ENCODE data around the gene FLNB. TPM values are rescaled to one million over a fixed set of nuclear protein-coding genes. Genes with fewer than 3 reads are reported as not detected.
A peak's percentile ranks its signal among the peaks of the same experiment; 100 is the strongest.

Gene FLNB
- total and polyA plus RNA-seq, 4 experiments from 2014 or later, result 3.9 to 28.5 (median 18.5) TPM

DNA sequence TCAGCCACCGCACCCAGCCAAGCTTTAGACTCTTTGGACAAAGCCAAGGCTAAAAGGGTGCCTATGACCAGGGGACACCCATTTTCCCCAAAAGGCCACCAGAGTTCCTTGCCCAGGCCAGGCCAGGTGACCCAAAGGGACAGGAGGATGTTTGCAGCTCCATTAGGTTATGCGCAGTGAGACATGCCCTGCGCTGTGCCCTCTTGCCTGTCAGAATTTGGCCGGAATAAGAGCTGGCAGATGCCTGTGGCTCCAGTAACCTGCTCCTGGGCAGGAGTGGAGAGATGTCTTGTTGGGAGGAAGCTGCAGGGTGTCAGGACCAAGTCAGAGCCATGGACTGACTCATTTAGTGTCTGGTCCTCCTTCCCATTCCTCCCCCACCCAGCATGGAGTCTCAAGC, 182.1 kb downstream of the FLNB start:
- ChIA-PET POLR2A (ENCODE audit: partially characterized antibody) (no interaction called here), CTCF (ENCODE audit: partially characterized antibody) (interaction anchor here (1.0 to 8.7 kb wide), 7 partner anchors 10 to 116 kb away, joined by 3 to 90 read pairs (median 4); partner anchors contain the start of genes HTD2 and RPP14)
- H3K9me3 ChIP-seq (ENCODE audit: control insufficient read depth in 1 of 2, low read length in 2 of 2), result no peaks in the 10 kb centered on the region
- Mint-ChIP-seq H3K27me3 (no peaks in the 10 kb centered on the region), H3K4me1 (peaks cover 0 to 4% (median 3%) of the 10 kb centered on the region in 4 donors), H3K36me3 (no peaks in the 10 kb centered on the region), H3K27ac (no peak overlapping the region), H3K9me3 (no peaks in the 10 kb centered on the region), H3K4me3 (no peak overlapping the region)
- H3K27me3 ChIP-seq (ENCODE audit: insufficient read depth, low read length), result no peaks in the 10 kb centered on the region
- H3K27ac ChIP-seq (ENCODE audit: low read depth, low read length), result no peak overlapping the region
- H3K4me1 ChIP-seq (ENCODE audit: insufficient read depth, low read length), result no peaks in the 10 kb centered on the region
- no peak for DNase-seq
- no peaks in the 10 kb centered on the region for H3K36me3 ChIP-seq (ENCODE audit: insufficient read depth, low read length)
- no peak overlapping the region for H3K4me3 ChIP-seq (ENCODE audit: low read length in 2 of 2)
- intact Hi-C loops (cut with micrococcal nuclease), result no loop called here

- CTCF ChIA-PET (ENCODE audit: partially characterized antibody), result interaction anchor here (1.0 to 8.7 kb wide), 6 partner anchors 10 to 115 kb away, joined by 3 to 90 read pairs (median 9); partner anchors contain the start of genes HTD2 and RPP14
- Mint-ChIP-seq H3K4me3 (no peak overlapping the region), H3K27ac (no peak overlapping the region), H3K4me1 (peaks cover 0 to 4% (median 3%) of the 10 kb centered on the region in 4 donors), H3K27me3 (peaks cover 0 to 1% of the 10 kb centered on the region in 2 donors), H3K9me3 (no peaks in the 10 kb centered on the region), H3K36me3 (no peaks in the 10 kb centered on the region)
- Histone ChIP-seq H3K9me3 (ENCODE audit: control insufficient read depth in 1 of 2, low read length in 2 of 2) (no peaks in the 10 kb centered on the region), H3K36me3 (ENCODE audit: insufficient read depth, low read length) (no peaks in the 10 kb centered on the region), H3K27me3 (ENCODE audit: insufficient read depth, low read length) (no peaks in the 10 kb centered on the region), H3K27ac (ENCODE audit: low read depth, low read length) (no peak overlapping the region), H3K4me1 (ENCODE audit: insufficient read depth, low read length) (no peaks in the 10 kb centered on the region), H3K4me3 (ENCODE audit: low read length in 2 of 2) (no peak overlapping the region)
- DNase-seq, result no peak
- intact Hi-C loops (cut with micrococcal nuclease), result no loop called here
- POLR2A ChIA-PET (ENCODE audit: partially characterized antibody), result no interaction called here
These were observed 182.7 kb downstream of the FLNB start for GRCh38 chr3:58190882-58191281.

- CTCF ChIA-PET (ENCODE audit: partially characterized antibody), result interaction anchor here (1.0 to 8.7 kb wide), 5 partner anchors 9 to 115 kb away, joined by 3 to 90 read pairs (median 14); partner anchors contain the start of genes HTD2 and RPP14
These were observed 183.3 kb downstream of the FLNB start for GRCh38 chr3:58191361-58191991.

DNA sequence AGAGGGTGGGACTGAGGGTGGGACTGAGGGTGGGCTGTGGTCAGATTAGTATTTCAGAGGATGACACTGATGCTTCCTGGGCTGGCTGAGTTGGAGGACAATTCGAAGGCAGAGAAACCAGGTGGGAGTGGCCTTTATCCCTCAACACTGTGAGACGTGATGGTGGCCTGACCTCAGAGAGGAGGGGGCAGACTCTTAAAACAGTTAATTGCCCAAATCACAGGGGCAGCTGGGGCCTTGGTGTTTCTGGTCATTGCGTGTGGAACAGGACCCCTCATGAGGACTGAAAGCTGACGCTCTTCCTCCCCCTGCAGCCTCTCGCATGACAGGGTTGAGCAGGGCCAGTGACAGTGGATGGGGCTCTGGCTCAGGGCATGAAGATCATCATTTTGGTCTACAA, 183.8 kb downstream of the FLNB start:
- intact Hi-C loops (cut with micrococcal nuclease), result no loop called here
- no peak overlapping the region for H3K27ac ChIP-seq (ENCODE audit: low read depth, low read length)

More at GRCh38 chr3:58191361-58191991, 183.3 kb downstream of the FLNB start:
- DNase-seq, result no peak
- Histone ChIP-seq H3K36me3 (ENCODE audit: insufficient read depth, low read length) (no peaks in the 10 kb centered on the region), H3K27me3 (ENCODE audit: insufficient read depth, low read length) (no peaks in the 10 kb centered on the region), H3K4me3 (ENCODE audit: low read length in 2 of 2) (no peak overlapping the region), H3K27ac (ENCODE audit: low read depth, low read length) (no peak overlapping the region), H3K4me1 (ENCODE audit: insufficient read depth, low read length) (no peaks in the 10 kb centered on the region), H3K9me3 (ENCODE audit: control insufficient read depth in 1 of 2, low read length in 2 of 2) (no peaks in the 10 kb centered on the region)
- no peaks in the 10 kb centered on the region for H3K9me3 Mint-ChIP-seq
- no peaks in the 10 kb centered on the region for H3K36me3 Mint-ChIP-seq
- peaks cover 0 to 2% of the 10 kb centered on the region in 2 donors for H3K27me3 Mint-ChIP-seq
- intact Hi-C loops (cut with micrococcal nuclease), result no loop called here
- H3K27ac Mint-ChIP-seq, result no peak overlapping the region
- no peak overlapping the region for H3K4me3 Mint-ChIP-seq
- POLR2A ChIA-PET (ENCODE audit: partially characterized antibody), result no interaction called here
- peaks cover 0 to 4% (median 3%) of the 10 kb centered on the region in 4 donors for H3K4me1 Mint-ChIP-seq

GRCh38 chr3:58193682-58194407, 185.6 kb downstream of the FLNB start:
- intact Hi-C loops (cut with micrococcal nuclease), result no loop called here
- CTCF ChIA-PET (ENCODE audit: partially characterized antibody), result interaction anchor here (8.7 kb wide), 1 partner anchor 22 kb away, joined by 90 read pairs; no protein-coding TSS in a partner anchor
- Mint-ChIP-seq H3K36me3 (no peaks in the 10 kb centered on the region), H3K9me3 (no peaks in the 10 kb centered on the region), H3K27ac (no peak overlapping the region), H3K27me3 (peaks cover 0 to 2% of the 10 kb centered on the region in 2 donors), H3K4me3 (no peak overlapping the region), H3K4me1 (no peaks in the 10 kb centered on the region)
- POLR2A ChIA-PET (ENCODE audit: partially characterized antibody), result no interaction called here
- no peaks in the 10 kb centered on the region for H3K9me3 ChIP-seq (ENCODE audit: control insufficient read depth in 1 of 2, low read length in 2 of 2)
- no peak overlapping the region for H3K4me3 ChIP-seq (ENCODE audit: low read length in 2 of 2)
- no peaks in the 10 kb centered on the region for H3K27me3 ChIP-seq (ENCODE audit: insufficient read depth, low read length)
- no peak for DNase-seq
- H3K4me1 ChIP-seq (ENCODE audit: insufficient read depth, low read length), result no peaks in the 10 kb centered on the region
- no peaks in the 10 kb centered on the region for H3K36me3 ChIP-seq (ENCODE audit: insufficient read depth, low read length)
- no peak overlapping the region for H3K27ac ChIP-seq (ENCODE audit: low read depth, low read length)

More for the DNA sequence above, 183.8 kb downstream of the FLNB start:
- Mint-ChIP-seq H3K4me3 (no peak overlapping the region), H3K27me3 (peaks cover 0 to 2% of the 10 kb centered on the region in 2 donors), H3K36me3 (no peaks in the 10 kb centered on the region), H3K9me3 (no peaks in the 10 kb centered on the region), H3K27ac (peak overlapping the region in 1 of 7 donors; percentile 30), H3K4me1 (peaks cover 0 to 4% (median 3%) of the 10 kb centered on the region in 4 donors)
- Histone ChIP-seq H3K27me3 (ENCODE audit: insufficient read depth, low read length) (no peaks in the 10 kb centered on the region), H3K4me3 (ENCODE audit: low read length in 2 of 2) (no peak overlapping the region), H3K36me3 (ENCODE audit: insufficient read depth, low read length) (no peaks in the 10 kb centered on the region), H3K9me3 (ENCODE audit: control insufficient read depth in 1 of 2, low read length in 2 of 2) (no peaks in the 10 kb centered on the region), H3K4me1 (ENCODE audit: insufficient read depth, low read length) (no peaks in the 10 kb centered on the region)
- POLR2A ChIA-PET (ENCODE audit: partially characterized antibody), result no interaction called here
- CTCF ChIA-PET (ENCODE audit: partially characterized antibody), result interaction anchor here (8.7 kb wide), 1 partner anchor 24 kb away, joined by 90 read pairs; no protein-coding TSS in a partner anchor
- DNase-seq, result no peak

- Mint-ChIP-seq H3K36me3 (no peaks in the 10 kb centered on the region), H3K9me3 (peaks cover 0 to 10% (median 4%) of the 10 kb centered on the region in 8 donors), H3K4me1 (no peaks in the 10 kb centered on the region), H3K27me3 (peaks cover 8 to 12% of the 10 kb centered on the region in 2 donors), H3K4me3 (no peak overlapping the region), H3K27ac (no peak overlapping the region)
- Histone ChIP-seq H3K36me3 (ENCODE audit: insufficient read depth, low read length) (no peaks in the 10 kb centered on the region), H3K9me3 (ENCODE audit: control insufficient read depth in 1 of 2, low read length in 2 of 2) (no peaks in the 10 kb centered on the region), H3K4me3 (ENCODE audit: low read length in 2 of 2) (no peak overlapping the region), H3K27ac (ENCODE audit: low read depth, low read length) (no peak overlapping the region), H3K4me1 (ENCODE audit: insufficient read depth, low read length) (no peaks in the 10 kb centered on the region), H3K27me3 (ENCODE audit: insufficient read depth, low read length) (no peaks in the 10 kb centered on the region)
- ChIA-PET POLR2A (ENCODE audit: partially characterized antibody) (no interaction called here), CTCF (ENCODE audit: partially characterized antibody) (interaction anchor here (1.8 kb wide), 1 partner anchor 9 kb away, joined by 6 read pairs; no protein-coding TSS in a partner anchor)
- intact Hi-C loops (cut with micrococcal nuclease), result no loop called here
- no peak for DNase-seq
These were observed 189.4 kb downstream of the FLNB start for GRCh38 chr3:58197588-58197987.

DNA sequence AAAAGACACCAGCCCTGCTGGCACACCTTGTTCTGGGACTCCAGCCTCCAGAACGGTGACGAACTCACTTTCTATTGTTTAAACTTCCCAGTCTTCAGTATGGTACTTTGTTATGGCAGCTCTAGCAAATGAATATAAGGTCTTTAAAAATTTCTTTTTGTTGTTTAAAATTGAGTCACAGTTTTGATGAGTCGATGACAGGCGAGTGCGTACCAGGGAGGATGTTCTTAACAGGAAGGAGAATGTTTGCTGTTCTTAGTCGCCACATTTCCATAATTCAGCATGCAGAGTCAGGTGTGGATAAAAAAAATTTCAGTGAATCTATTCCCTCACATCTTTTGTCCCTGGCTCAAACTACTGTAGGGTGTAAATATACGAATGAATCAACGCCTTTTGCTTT, 190.1 kb downstream of the FLNB start:
- Mint-ChIP-seq H3K4me3 (no peak overlapping the region), H3K27me3 (peaks cover 12 to 17% of the 10 kb centered on the region in 2 donors), H3K4me1 (peaks cover 0 to 1% (median 0%) of the 10 kb centered on the region in 4 donors), H3K27ac (no peak overlapping the region), H3K36me3 (peaks cover 0 to 3% of the 10 kb centered on the region in 2 donors), H3K9me3 (peaks cover 0 to 16% (median 8%) of the 10 kb centered on the region in 8 donors)
- Histone ChIP-seq H3K9me3 (ENCODE audit: control insufficient read depth in 1 of 2, low read length in 2 of 2) (no peaks in the 10 kb centered on the region), H3K27ac (ENCODE audit: low read depth, low read length) (no peak overlapping the region), H3K36me3 (ENCODE audit: insufficient read depth, low read length) (no peaks in the 10 kb centered on the region), H3K4me1 (ENCODE audit: insufficient read depth, low read length) (no peaks in the 10 kb centered on the region), H3K27me3 (ENCODE audit: insufficient read depth, low read length) (peaks cover 1% of the 10 kb centered on the region), H3K4me3 (ENCODE audit: low read length in 2 of 2) (no peak overlapping the region)
- intact Hi-C loops (cut with micrococcal nuclease), result no loop called here
- ChIA-PET POLR2A (ENCODE audit: partially characterized antibody) (no interaction called here), CTCF (ENCODE audit: partially characterized antibody) (no interaction called here)
- DNase-seq, result no peak
